Retinal pigment epithelial cell (primary cell): ENCODE results near the gene ZNF497.

Source experiments
- DNase-seq: peaks from one replicate; pipeline ENCODE4 v3.0.0-alpha.2; 2010; ENCODE audit warnings: low read depth
- H3K4me3 ChIP-seq: 2 replicates; pipeline ENCODE4 v1.5.1; 2011; ENCODE audit warnings: mild to moderate bottlenecking, low read length, control low read depth, moderate library complexity
- CTCF ChIP-seq: conservative IDR thresholded peaks from 2 replicates; pipeline ENCODE4 v1.5.1; 2011; ENCODE audit warnings: low read depth, low read length, control low read depth, inconsistent platforms

Gene ZNF497

DNA sequence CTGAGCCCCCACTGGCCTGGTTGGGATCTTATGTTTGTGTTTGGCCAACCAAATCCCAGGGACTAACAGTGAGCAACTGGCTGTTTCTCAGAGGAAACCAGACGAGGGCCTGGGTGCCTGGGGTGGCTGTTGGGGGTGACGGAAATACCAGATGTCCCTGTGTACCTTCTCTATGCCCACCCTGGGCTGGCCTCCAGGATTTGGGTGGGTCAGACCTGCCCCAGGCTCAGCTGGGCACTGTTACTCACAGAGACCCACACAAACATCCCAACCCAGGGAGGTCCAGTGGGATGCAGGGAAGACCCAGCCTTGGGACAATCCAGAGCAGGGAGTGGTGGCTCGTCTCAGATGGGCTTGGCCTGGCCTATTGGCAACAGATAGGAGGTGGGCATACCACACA lies 26.9 kb downstream of the ZNF497 start:
- no peak for TF ChIP-seq CTCF
- H3K4me3 ChIP-seq = no peak overlapping the region
- DNase-seq = no peak

- no peak overlapping the region for H3K4me3 ChIP-seq
- no peak for TF ChIP-seq CTCF
- no peak for DNase-seq
These were observed 27.8 kb downstream of the ZNF497 start for GRCh38 chr19:58334691-58335249.

DNA sequence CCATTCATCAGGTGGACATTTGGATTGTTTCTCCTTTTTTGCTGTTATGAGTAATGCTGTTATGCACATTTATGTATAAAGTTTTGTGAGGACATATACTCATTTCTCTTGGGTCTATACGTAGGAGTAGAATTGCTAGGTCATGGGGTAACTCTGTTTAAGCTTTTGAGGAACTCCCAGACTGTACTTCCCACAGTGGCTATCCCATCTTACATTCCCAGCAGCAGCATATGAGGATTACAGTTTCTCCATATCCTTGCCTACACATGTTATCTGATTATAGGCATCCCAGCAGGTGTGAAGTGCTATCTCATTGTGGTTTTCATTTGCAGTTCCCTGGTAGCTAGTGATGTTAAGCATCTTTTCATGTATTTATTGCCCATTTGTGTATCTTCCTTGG lies 29.9 kb downstream of the ZNF497 start:
- H3K4me3 ChIP-seq = no peak overlapping the region
- TF ChIP-seq CTCF = no peak
- DNase-seq = no peak

DNA sequence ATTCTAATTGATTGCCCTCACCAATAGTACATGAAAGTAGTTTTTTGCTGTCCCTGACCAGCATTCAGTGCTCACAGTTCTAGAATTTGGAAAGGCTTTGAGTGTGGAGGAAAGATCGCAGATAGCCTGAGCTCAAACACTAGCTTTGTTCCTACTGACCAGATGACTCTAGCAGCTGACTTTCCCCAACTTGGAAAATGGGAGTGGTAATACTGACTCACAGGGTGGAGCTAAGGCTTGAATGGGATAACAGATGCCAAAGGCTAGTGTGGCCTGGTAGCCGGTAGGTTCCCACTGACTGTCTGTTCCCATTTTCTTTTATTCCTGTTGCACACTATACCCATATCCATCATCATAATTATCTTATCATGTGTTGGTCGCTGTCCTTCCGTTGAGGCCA lies 32.1 kb downstream of the ZNF497 start:
- TF ChIP-seq CTCF = no peak
- H3K4me3 ChIP-seq = no peak overlapping the region
- DNase-seq = peak; percentile 51

DNA sequence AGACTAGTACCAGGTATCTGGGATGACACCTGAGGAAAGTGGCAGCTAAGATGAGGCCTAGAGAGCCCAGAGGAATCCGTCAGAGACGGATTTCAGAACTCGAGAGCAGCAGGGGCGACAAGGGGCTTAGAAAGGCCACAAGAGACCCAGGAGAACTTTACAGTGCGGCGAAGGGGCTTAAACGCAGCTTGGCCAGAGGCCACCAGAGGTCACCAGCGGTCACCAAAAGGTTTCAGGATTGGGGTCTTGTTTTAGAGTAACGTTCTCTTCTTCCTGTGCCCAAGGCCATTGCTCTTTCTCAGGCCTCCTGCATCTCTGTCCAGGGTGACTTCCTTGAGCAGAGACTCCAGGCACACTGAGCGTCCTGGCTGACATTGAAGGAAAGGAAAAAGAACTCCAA lies 33.6 kb downstream of the ZNF497 start:
- no peak overlapping the region for H3K4me3 ChIP-seq
- no peak for DNase-seq
- TF ChIP-seq CTCF = peak; percentile 22

DNA sequence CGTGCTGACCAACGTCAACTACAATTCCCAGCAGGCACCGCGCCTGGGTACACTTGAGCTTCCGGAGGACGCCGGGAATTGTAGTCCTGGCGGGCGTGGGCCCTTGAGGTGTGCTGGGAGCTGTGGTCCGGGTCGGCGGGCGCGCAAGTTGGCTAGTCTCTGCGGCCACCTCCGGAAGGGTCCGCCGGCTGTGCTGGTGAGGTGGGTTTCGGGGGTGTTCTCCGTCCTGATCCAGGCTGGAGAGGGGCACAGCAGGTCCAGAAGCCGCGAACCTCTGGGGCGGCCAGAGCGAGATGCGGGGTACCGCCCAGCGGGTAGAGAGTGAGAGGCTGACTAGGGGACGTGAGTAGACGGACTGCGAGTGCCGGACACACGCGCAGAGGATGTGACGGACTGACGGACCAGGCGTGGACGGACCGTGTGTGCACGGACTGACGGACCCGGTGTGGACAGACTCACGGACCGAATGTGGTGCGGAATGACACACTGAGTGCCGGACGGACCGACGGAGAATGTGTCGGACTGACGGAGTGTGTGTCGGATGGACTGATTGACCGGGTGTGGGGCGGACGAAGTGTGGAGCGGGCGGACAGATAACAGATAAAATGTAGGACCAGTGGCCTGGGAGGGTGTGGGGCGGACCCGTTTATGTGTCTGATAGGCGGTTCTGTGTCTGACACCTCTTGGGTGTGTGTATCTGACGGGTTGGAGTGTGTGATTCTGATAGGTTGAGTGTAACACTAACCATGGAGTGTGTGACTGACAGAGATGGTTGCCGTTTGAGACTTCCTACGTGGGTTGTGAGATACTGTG lies 35.4 kb downstream of the ZNF497 start, which contains the start of gene ZSCAN22:
Gene ZSCAN22, plus strand, starts transcription at position 81 of the 813 bp plus-strand sequence. CDS start 7,809 bp downstream, outside the sequence.
- H3K4me3 ChIP-seq = peak within 1 kb of the TSS; percentile 96
- DNase-seq = peak; percentile 82
- TF ChIP-seq CTCF = no peak

DNA sequence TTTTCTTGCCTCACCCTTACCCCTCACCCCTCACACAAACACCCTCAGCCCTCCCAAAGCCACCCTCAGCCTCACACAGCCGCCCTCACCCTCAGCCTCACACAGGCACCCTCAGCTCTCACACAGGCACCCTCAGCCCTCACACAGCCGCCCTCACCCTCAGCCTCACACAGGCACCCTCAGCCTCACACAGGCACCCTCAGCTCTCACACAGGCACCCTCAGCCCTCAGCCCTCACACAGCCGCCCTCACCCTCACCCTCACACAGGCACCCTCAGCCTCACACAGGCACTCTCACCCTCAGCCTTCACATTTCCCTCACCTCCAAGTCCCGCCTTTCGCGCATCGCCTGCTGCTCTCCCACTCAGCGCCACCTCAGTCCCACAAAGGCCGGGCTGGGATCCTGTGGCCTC lies 36.0 kb downstream of the ZNF497 start:
- TF ChIP-seq CTCF = no peak
- peak overlapping the region; percentile 96 for H3K4me3 ChIP-seq
- DNase-seq = no peak
